ENCODE data around the gene L3MBTL4. TPM values are rescaled to one million over a fixed set of nuclear protein-coding genes. Genes with fewer than 3 reads are reported as not detected.

L3MBTL4 gene
- total RNA-seq, 1 donor from 2014 or later: 14.9 TPM

DNA sequence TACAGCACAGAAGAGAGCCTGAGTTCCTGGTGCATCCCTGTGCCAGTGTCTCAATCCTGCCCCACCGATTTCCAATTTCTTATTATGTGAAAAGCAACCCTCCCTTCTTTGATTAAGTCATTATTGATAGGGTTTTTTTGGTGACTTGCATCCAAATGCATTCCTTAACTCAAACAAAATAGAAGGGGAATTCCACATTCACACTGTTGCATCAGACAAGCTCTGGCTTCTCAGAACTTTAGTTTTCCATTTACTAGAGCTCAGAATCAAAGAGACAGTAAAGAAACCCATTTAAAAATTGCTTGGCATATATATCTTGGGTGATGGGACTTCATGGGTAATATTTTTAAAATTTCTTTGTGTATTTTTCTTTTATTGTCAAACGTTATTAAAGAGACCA is 505.6 kb downstream of the L3MBTL4 start:
- no peak for DNase-seq (ENCODE audit: low spot score)

Measured in umbilical cord (tissue), 2 donors.